GM12878 (cell line): ENCODE data around the gene FFAR1. TPM values are rescaled to one million over a fixed set of nuclear protein-coding genes. Genes with fewer than 3 reads are reported as not detected.

Source experiments
- ATAC-seq: fragments of 200-7000 bp; cut with Tn5 transposase; 3 replicates; pipeline ENCODE4 v1.9.1; 2020; ENCODE audit warnings: mild to moderate bottlenecking, moderate library complexity
- BruUV-seq: library from RNA; stranded (reverse); fragments of 400-500 nt; replicated peaks from 2 replicates; lab custom pipeline; 2021; lab: Mats Ljungman, UMichigan
- CTCF ChIA-PET: fragments of 300-600 bp; sonication (Branson Sonifier 250); formaldehyde crosslinking; extraction: SDS; loops from one replicate; lab custom pipeline; 2021; ENCODE audit warnings: inconsistent platforms; lab: Yijun Ruan, JAX
- POLR2A ChIA-PET: fragments of 350-600 bp; formaldehyde crosslinking; extraction: SDS; loops from one replicate; lab custom pipeline; 2021; ENCODE audit warnings: inconsistent platforms; lab: Charles Lee
- RAD21 ChIA-PET: fragments of 300-600 bp; sonication (Branson Sonifier 250); formaldehyde crosslinking; loops from one replicate; lab custom pipeline; 2023; ENCODE audit warnings: antibody characterized with exemption; ENCODE audit not compliant: unreplicated experiment; lab: Charles Lee
- SMC1A ChIA-PET: fragments of 300-600 bp; sonication (Branson Sonifier 250); formaldehyde crosslinking; loops from one replicate; lab custom pipeline; 2023; ENCODE audit not compliant: unreplicated experiment, uncharacterized antibody; lab: Charles Lee
- DNase-seq: peaks from one replicate; pipeline ENCODE4 v3.0.0-alpha.2; 2011; ENCODE audit warnings: low read depth, low spot score
- FAIRE-seq: peaks from 3 replicates; lab custom pipeline; 2011; peaks lifted over from hg19 to GRCh38; lab: Jason Lieb, UNC
- H2AFZ ChIP-seq: 2 replicates; pipeline ENCODE4 v1.6.0; 2011; ENCODE audit warnings: low read depth, low read length, control low read depth; ENCODE audit not compliant: control insufficient read depth
- H3K27ac ChIP-seq: 2 replicates; pipeline ENCODE4 v1.5.1; 2011; ENCODE audit warnings: control low read depth; ENCODE audit not compliant: control insufficient read depth, insufficient read depth
- H3K27me3 ChIP-seq, 2 experiments: replicated peaks in 1 of 2; 2 replicates each; pipeline versions ENCODE4 v1.6.0 to v1.6.1; 2011; ENCODE audit warnings: low read length in 1 of 2; ENCODE audit not compliant: control insufficient read depth in 2 of 2, insufficient read depth in 2 of 2
- H3K36me3 ChIP-seq, 2 experiments: 2 replicates each; pipeline ENCODE4 v1.5.1; 2011; ENCODE audit warnings: low read length in 1 of 2; ENCODE audit not compliant: control insufficient read depth in 2 of 2, insufficient read depth in 2 of 2
- H3K4me1 ChIP-seq: 2 replicates; pipeline ENCODE4 v1.6.1; 2011; ENCODE audit warnings: mild to moderate bottlenecking, low read length, moderate library complexity, mixed read lengths; ENCODE audit not compliant: control insufficient read depth, insufficient read depth
- H3K4me2 ChIP-seq: 2 replicates; pipeline ENCODE4 v1.6.0; 2011; ENCODE audit warnings: control low read depth; ENCODE audit not compliant: control insufficient read depth, insufficient read depth
- H3K4me3 ChIP-seq: fragments of 200-600 bp; sonication (generic); 2 replicates; pipeline ENCODE4 v1.5.1; 2016
- H3K79me2 ChIP-seq: 2 replicates; pipeline ENCODE4 v1.6.0; 2011; ENCODE audit warnings: low read length; ENCODE audit not compliant: control insufficient read depth, insufficient read depth
- H3K9ac ChIP-seq: 2 replicates; pipeline ENCODE4 v1.8.0; 2011; ENCODE audit warnings: low read length, control low read depth, mixed read lengths; ENCODE audit not compliant: control insufficient read depth, insufficient read depth
- H3K9me3 ChIP-seq: replicated peaks from 3 replicates; pipeline ENCODE4 v1.5.1; 2011; ENCODE audit warnings: mild to moderate bottlenecking, low read length; ENCODE audit not compliant: control insufficient read depth, insufficient read depth
- H4K20me1 ChIP-seq: 2 replicates; pipeline ENCODE4 v1.6.0; 2011; ENCODE audit not compliant: control insufficient read depth, insufficient read depth
- KAT2A ChIP-seq: conservative IDR thresholded peaks from 2 replicates; pipeline ENCODE4 v1.6.1; 2011; ENCODE audit warnings: low read depth, low read length; ENCODE audit not compliant: control insufficient read depth
- STAT1 ChIP-seq: fragments of 450-650 bp; conservative IDR thresholded peaks from 2 replicates; pipeline ENCODE4 v1.6.1; 2014; ENCODE audit warnings: antibody characterized with exemption, mild to moderate bottlenecking
- WGBS: methylation state at CpG from one replicate; pipeline ENCODE4 v1.1.6; 2016; ENCODE audit warnings: low lambda C conversion rate; ENCODE audit not compliant: insufficient replicate concordance, insufficient coverage; ENCODE audit errors: missing lambda C conversion rate; 5-methylcytosine and 5-hydroxymethylcytosine counted together
- in situ Hi-C: fragments of 300-500 bp; cut with MboI; formaldehyde crosslinking; loops from 9 replicates; pipeline ENCODE4 v1.14.3; 2018; ENCODE audit warnings: mixed read lengths
- intact Hi-C: fragments of 100-400 bp; cut with micrococcal nuclease; formaldehyde crosslinking; loops from one replicate; pipeline ENCODE4 v1.14.2; 2022; ENCODE audit not compliant: unreplicated experiment
- polyA plus RNA-seq, 11 experiments: library from polyadenylated mRNA; depleted of rRNA in 4 of 11; unstranded in 6 of 11; stranded (reverse) in 5 of 11; fragments of >200 nt; fragmentation: Nextera tagmentation in 4 of 11; fragmentation: Illumina TruSeq in 1 of 11; extraction: Ambion mirVana in 4 of 11; extraction: Trizol in 1 of 11; gene quantifications; 1 replicate in 1 of 11; 2 replicates in 10 of 11; pipeline versions ENCODE4 v1.2.1 to v1.2.3, GENCODE V29; 2011 to 2016; ENCODE audit warnings: inconsistent platforms in 2 of 11, missing spikeins in 2 of 11, low read depth in 1 of 11
- total RNA-seq, 4 experiments: library from RNA; depleted of rRNA in 3 of 4; stranded (reverse); fragments of >200 nt in 3 of 4; fragmentation: Illumina TruSeq in 1 of 4; extraction: Trizol in 1 of 4; gene quantifications; 2 replicates each; pipeline versions ENCODE4 v1.2.1 to v1.2.3, GENCODE V29; 2013 to 2021
- TF ChIP-seq, protein P1 (sequence below): fragments of 450-650 bp; IDR thresholded peaks from 2 replicates; pipeline ENCODE4 v1.6.1; 2017; ENCODE audit warnings: mild to moderate bottlenecking, moderate library complexity

FFAR1 gene
- total and polyA plus RNA-seq, 10 of the 15 experiments (the other 5 are each of a cell fraction or from before 2014, with no cell fraction given), result 0.05 to 0.62 (median 0.14) TPM; not detected in 2

DNA sequence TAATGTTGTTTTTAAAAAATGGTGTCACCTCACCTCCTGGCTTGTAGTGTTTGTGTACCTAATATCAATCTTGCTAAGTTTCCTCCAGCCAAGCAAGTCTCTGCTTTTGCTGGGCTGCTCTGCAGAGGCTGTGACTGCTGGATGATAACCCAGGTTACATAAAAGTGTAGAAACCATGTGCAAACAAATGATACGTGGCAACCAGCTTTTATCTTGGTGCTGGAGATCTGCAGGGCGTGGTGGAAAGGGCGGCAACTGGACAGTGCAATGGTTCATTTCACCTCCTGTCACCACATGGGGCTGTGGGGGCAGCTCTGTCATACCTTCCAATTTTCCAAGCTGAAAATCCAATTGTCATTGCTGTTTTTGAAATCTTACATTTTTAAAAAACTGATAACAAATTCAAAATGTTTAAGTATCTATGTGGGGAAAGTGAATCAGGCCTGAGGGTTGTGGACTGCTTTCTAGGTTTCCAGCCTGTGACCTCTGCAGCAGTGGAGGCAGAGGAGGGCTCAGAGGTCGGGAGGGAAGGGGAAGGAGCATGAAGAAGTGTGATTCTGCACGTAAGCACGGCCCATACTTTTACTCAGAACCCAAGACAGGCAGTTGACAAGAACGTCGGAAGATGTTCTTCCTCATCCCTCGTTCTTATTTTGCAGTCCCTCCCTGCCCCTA is 32.9 kb downstream of the FFAR1 start:
- Histone ChIP-seq H3K36me3 (no peaks in the 10 kb centered on the region), H3K4me2 (no peak overlapping the region), H3K27me3 (no peaks in the 10 kb centered on the region), H3K4me1 (peaks cover 21% of the 10 kb centered on the region), H3K4me3 (no peak overlapping the region), H2AFZ (peak overlapping the region; percentile 3; the same call in 1 of the 2 replicates), H3K79me2 (no peaks in the 10 kb centered on the region), H3K9me3 (peaks cover 3% of the 10 kb centered on the region), H3K27ac (no peak overlapping the region), H4K20me1 (no peaks in the 10 kb centered on the region), H3K9ac (no peak overlapping the region)
- TF ChIP-seq KAT2A (no peak), STAT1 (no peak)
- TF ChIP-seq, protein P1, sequence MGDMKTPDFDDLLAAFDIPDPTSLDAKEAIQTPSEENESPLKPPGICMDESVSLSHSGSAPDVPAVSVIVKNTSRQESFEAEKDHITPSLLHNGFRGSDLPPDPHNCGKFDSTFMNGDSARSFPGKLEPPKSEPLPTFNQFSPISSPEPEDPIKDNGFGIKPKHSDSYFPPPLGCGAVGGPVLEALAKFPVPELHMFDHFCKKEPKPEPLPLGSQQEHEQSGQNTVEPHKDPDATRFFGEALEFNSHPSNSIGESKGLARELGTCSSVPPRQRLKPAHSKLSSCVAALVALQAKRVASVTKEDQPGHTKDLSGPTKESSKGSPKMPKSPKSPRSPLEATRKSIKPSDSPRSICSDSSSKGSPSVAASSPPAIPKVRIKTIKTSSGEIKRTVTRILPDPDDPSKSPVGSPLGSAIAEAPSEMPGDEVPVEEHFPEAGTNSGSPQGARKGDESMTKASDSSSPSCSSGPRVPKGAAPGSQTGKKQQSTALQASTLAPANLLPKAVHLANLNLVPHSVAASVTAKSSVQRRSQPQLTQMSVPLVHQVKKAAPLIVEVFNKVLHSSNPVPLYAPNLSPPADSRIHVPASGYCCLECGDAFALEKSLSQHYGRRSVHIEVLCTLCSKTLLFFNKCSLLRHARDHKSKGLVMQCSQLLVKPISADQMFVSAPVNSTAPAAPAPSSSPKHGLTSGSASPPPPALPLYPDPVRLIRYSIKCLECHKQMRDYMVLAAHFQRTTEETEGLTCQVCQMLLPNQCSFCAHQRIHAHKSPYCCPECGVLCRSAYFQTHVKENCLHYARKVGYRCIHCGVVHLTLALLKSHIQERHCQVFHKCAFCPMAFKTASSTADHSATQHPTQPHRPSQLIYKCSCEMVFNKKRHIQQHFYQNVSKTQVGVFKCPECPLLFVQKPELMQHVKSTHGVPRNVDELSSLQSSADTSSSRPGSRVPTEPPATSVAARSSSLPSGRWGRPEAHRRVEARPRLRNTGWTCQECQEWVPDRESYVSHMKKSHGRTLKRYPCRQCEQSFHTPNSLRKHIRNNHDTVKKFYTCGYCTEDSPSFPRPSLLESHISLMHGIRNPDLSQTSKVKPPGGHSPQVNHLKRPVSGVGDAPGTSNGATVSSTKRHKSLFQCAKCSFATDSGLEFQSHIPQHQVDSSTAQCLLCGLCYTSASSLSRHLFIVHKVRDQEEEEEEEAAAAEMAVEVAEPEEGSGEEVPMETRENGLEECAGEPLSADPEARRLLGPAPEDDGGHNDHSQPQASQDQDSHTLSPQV, result no peak
- ChIA-PET SMC1A (interaction anchor here (0.7 to 1.6 kb wide), 3 partner anchors 8 to 79 kb away, joined by 3 to 7 read pairs (median 4); no protein-coding TSS in a partner anchor), CTCF (interaction anchor here (2.0 kb wide), 1 partner anchor 115 kb away, joined by 4 read pairs; no protein-coding TSS in a partner anchor), RAD21 (interaction anchor here (0.5 kb wide), 1 partner anchor 31 kb away, joined by 3 read pairs; no protein-coding TSS in a partner anchor), POLR2A (interaction anchor here (0.7 kb wide), 1 partner anchor 27 kb away, joined by 3 read pairs; no protein-coding TSS in a partner anchor)
- WGBS, result 60% methylated on average over 9 of the region's 9 CpGs
- DNase-seq (no peak), ATAC-seq (no peak), FAIRE-seq (no peak)
- BruUV-seq, result no TSS peak
- in situ Hi-C loops, result no loop called here
- intact Hi-C loops, result no loop called here
